HepG2 (cell line): ENCODE results near the gene PIM1. TPM values are rescaled to one million over a fixed set of nuclear protein-coding genes. Genes with fewer than 3 reads are reported as not detected.

Experiments
- AHR ChIP-seq: IDR thresholded peaks from 2 replicates; pipeline ENCODE4 v1.6.1; 2018; ENCODE audit warnings: missing genetic modification reagents, missing compliant biosample characterization
- CCAR2 ChIP-seq: fragments of 200-400 bp; formaldehyde crosslinking; optimal IDR thresholded peaks from 2 replicates; pipeline ENCODE3; 2018; ENCODE audit warnings: low read depth, mild to moderate bottlenecking, low read length, moderate library complexity
- CHD2 ChIP-seq: IDR thresholded peaks from 2 replicates; pipeline ENCODE4 v1.6.1; 2011; ENCODE audit warnings: low read depth, low read length, improper control_type of control experiment
- HIVEP1 ChIP-seq: sonication (generic); formaldehyde crosslinking; IDR thresholded peaks from 2 replicates; pipeline ENCODE4 v1.4.0; 2020; ENCODE audit warnings: mild to moderate bottlenecking, missing genetic modification reagents
- IRF2 ChIP-seq: IDR thresholded peaks from 2 replicates; pipeline ENCODE4 v1.6.1; 2018; ENCODE audit warnings: missing genetic modification reagents, missing compliant biosample characterization
- THYN1 ChIP-seq: sonication (generic); formaldehyde crosslinking; IDR thresholded peaks from 2 replicates; pipeline ENCODE4 v1.8.1; 2023; ENCODE audit warnings: low read depth, mild to moderate bottlenecking, moderate library complexity, missing genetic modification reagents, borderline replicate concordance
- TP53 ChIP-seq: sonication (generic); formaldehyde crosslinking; conservative IDR thresholded peaks from 2 replicates; pipeline ENCODE4 v1.4.0; 2020; ENCODE audit warnings: missing genetic modification reagents
- ZNF225 ChIP-seq: sonication (generic); formaldehyde crosslinking; IDR thresholded peaks from 2 replicates; pipeline ENCODE4 v1.4.0; 2020; ENCODE audit warnings: mild to moderate bottlenecking, missing genetic modification reagents
- ZNF329 ChIP-seq: sonication (generic); formaldehyde crosslinking; IDR thresholded peaks from 2 replicates; pipeline ENCODE4 v1.9.0; 2021; ENCODE audit warnings: low read depth, mild to moderate bottlenecking, missing genetic modification reagents
- ZNF850 ChIP-seq: sonication (generic); formaldehyde crosslinking; conservative IDR thresholded peaks from 2 replicates; pipeline ENCODE4 v1.9.0; 2021; ENCODE audit warnings: mild to moderate bottlenecking, missing genetic modification reagents
- polyA plus RNA-seq, 8 experiments: library from polyadenylated mRNA; depleted of rRNA in 3 of 8; stranded (reverse) in 7 of 8; unstranded in 1 of 8; fragments of >200 nt; fragmentation: Illumina TruSeq in 4 of 8; extraction: Trizol in 4 of 8; gene quantifications; 2 replicates each; pipeline versions ENCODE4 v1.2.1 to v1.2.3, GENCODE V29; 2011 to 2016; ENCODE audit warnings: low read depth in 4 of 8, missing spikeins in 1 of 8, mixed read lengths in 1 of 8; ENCODE audit not compliant: insufficient read depth in 1 of 8
- total RNA-seq, 5 experiments: library from RNA; depleted of rRNA; stranded (reverse); fragments of >200 nt; fragmentation: Illumina TruSeq; extraction: Trizol; gene quantifications; 2 replicates each; pipeline ENCODE4 v1.2.3, GENCODE V29; 2016; ENCODE audit warnings: low read depth in 1 of 5
- TF ChIP-seq, protein P1 (sequence below): sonication (generic); formaldehyde crosslinking; IDR thresholded peaks from 2 replicates; pipeline ENCODE4 v1.8.0; 2022; ENCODE audit warnings: missing genetic modification reagents, mild to moderate bottlenecking, inconsistent platforms, borderline replicate concordance
- TF ChIP-seq, protein P2 (sequence below): sonication (generic); formaldehyde crosslinking; conservative IDR thresholded peaks from 2 replicates; pipeline ENCODE4 v1.8.0; 2022; ENCODE audit warnings: low read depth, missing genetic modification reagents
- TF ChIP-seq, protein P3 (sequence below): sonication (generic); formaldehyde crosslinking; IDR thresholded peaks from 2 replicates; pipeline ENCODE4 v1.5.0; 2020; ENCODE audit warnings: mild to moderate bottlenecking, missing genetic modification reagents
- TF ChIP-seq, protein P4 (sequence below): sonication (generic); formaldehyde crosslinking; IDR thresholded peaks from 2 replicates; pipeline ENCODE4 v1.8.1; 2023; ENCODE audit warnings: mild to moderate bottlenecking, missing genetic modification reagents, borderline replicate concordance
- TF ChIP-seq, protein P5 (sequence below): sonication (generic); formaldehyde crosslinking; IDR thresholded peaks from 2 replicates; pipeline ENCODE4 v1.4.0; 2020; ENCODE audit warnings: mild to moderate bottlenecking, missing genetic modification reagents, borderline replicate concordance
- TF ChIP-seq, protein P6 (sequence below): sonication (generic); formaldehyde crosslinking; IDR thresholded peaks from 2 replicates; pipeline ENCODE4 v1.9.0; 2021; ENCODE audit warnings: missing genetic modification reagents, mild to moderate bottlenecking, borderline replicate concordance

PIM1 gene
- total and polyA plus RNA-seq, 2 of the 13 experiments (the other 11 are each of a cell fraction or from before 2014, with no cell fraction given): 29.4 to 117 TPM

DNA sequence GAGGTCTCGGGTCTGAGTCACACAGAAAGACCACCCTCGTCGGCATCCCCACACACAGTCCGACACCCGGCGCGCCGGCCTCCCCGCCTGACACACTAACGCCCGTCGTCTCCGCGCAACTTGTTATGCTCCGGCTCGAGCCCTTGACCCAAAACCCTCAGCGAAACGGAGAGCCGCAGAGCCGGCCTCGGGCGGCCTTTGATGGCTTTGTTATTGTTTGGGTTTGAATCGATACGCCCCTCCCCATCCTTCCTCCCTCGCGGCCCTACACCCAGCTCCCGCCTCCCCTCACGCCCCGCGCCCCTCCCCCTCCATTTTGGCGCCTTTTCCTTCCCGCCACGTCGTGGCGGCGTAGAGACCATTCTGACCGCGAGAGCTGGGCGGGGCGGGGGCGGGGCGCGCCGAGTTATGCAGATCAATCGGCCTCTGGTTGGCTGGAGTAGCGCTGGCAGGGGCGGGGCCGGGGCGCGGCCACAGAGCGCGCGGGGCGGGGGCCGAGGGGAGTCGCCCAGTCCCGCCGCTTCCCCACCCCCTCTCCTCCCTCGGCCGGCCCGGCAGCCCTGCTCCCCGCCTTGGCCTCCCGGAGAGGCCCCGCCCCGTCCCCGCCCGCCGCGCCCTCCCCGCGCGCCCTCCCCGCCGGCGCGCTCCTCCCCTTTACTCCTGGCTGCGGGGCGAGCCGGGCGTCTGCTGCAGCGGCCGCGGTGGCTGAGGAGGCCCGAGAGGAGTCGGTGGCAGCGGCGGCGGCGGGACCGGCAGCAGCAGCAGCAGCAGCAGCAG lies at the start of gene PIM1 (continued):
- TF ChIP-seq, protein P1, sequence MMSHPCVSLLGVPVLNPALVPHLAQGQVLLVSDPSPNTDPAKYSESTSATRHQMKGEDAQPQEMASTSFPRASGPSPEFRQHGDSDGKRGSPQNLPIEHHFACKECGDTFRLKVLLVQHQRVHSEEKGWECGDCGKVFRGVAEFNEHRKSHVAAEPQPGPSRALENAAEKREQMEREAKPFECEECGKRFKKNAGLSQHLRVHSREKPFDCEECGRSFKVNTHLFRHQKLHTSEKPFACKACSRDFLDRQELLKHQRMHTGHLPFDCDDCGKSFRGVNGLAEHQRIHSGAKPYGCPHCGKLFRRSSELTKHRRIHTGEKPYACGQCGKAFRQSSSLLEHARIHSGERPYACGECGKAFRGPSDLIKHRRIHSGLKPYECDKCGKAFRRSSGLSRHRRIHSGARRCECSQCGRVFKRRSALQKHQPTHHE (CRISPR knock-in tag): peak; percentile 80
- TF ChIP-seq HIVEP1: no peak; the same call in none of the 2 replicates
- peak; percentile 84 for TF ChIP-seq CHD2
- TF ChIP-seq, protein P2, sequence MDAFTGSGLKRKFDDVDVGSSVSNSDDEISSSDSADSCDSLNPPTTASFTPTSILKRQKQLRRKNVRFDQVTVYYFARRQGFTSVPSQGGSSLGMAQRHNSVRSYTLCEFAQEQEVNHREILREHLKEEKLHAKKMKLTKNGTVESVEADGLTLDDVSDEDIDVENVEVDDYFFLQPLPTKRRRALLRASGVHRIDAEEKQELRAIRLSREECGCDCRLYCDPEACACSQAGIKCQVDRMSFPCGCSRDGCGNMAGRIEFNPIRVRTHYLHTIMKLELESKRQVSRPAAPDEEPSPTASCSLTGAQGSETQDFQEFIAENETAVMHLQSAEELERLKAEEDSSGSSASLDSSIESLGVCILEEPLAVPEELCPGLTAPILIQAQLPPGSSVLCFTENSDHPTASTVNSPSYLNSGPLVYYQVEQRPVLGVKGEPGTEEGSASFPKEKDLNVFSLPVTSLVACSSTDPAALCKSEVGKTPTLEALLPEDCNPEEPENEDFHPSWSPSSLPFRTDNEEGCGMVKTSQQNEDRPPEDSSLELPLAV (CRISPR knock-in tag): no peak
- no peak; the same call in none of the 2 replicates for TF ChIP-seq TP53 (CRISPR knock-in tag)
- 0 out of 2 replicates have a peak, but pooled peaks have one; percentile 37 for TF ChIP-seq ZNF329 (CRISPR knock-in tag)
- TF ChIP-seq, protein P3, sequence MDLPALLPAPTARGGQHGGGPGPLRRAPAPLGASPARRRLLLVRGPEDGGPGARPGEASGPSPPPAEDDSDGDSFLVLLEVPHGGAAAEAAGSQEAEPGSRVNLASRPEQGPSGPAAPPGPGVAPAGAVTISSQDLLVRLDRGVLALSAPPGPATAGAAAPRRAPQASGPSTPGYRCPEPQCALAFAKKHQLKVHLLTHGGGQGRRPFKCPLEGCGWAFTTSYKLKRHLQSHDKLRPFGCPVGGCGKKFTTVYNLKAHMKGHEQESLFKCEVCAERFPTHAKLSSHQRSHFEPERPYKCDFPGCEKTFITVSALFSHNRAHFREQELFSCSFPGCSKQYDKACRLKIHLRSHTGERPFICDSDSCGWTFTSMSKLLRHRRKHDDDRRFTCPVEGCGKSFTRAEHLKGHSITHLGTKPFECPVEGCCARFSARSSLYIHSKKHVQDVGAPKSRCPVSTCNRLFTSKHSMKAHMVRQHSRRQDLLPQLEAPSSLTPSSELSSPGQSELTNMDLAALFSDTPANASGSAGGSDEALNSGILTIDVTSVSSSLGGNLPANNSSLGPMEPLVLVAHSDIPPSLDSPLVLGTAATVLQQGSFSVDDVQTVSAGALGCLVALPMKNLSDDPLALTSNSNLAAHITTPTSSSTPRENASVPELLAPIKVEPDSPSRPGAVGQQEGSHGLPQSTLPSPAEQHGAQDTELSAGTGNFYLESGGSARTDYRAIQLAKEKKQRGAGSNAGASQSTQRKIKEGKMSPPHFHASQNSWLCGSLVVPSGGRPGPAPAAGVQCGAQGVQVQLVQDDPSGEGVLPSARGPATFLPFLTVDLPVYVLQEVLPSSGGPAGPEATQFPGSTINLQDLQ (CRISPR knock-in tag): no peak
- no peak for TF ChIP-seq THYN1 (CRISPR knock-in tag)
- TF ChIP-seq ZNF225 (CRISPR knock-in tag): no peak
- TF ChIP-seq, protein P4, sequence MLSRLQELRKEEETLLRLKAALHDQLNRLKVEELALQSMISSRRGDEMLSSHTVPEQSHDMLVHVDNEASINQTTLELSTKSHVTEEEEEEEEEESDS (CRISPR knock-in tag): no peak
- TF ChIP-seq AHR (CRISPR knock-in tag): no peak
- TF ChIP-seq, protein P5, sequence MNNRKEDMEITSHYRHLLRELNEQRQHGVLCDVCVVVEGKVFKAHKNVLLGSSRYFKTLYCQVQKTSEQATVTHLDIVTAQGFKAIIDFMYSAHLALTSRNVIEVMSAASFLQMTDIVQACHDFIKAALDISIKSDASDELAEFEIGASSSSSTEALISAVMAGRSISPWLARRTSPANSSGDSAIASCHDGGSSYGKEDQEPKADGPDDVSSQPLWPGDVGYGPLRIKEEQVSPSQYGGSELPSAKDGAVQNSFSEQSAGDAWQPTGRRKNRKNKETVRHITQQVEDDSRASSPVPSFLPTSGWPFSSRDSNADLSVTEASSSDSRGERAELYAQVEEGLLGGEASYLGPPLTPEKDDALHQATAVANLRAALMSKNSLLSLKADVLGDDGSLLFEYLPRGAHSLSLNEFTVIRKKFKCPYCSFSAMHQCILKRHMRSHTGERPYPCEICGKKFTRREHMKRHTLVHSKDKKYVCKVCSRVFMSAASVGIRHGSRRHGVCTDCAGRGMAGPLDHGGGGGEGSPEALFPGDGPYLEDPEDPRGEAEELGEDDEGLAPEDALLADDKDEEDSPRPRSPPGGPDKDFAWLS (CRISPR knock-in tag): no peak
- TF ChIP-seq, protein P6, sequence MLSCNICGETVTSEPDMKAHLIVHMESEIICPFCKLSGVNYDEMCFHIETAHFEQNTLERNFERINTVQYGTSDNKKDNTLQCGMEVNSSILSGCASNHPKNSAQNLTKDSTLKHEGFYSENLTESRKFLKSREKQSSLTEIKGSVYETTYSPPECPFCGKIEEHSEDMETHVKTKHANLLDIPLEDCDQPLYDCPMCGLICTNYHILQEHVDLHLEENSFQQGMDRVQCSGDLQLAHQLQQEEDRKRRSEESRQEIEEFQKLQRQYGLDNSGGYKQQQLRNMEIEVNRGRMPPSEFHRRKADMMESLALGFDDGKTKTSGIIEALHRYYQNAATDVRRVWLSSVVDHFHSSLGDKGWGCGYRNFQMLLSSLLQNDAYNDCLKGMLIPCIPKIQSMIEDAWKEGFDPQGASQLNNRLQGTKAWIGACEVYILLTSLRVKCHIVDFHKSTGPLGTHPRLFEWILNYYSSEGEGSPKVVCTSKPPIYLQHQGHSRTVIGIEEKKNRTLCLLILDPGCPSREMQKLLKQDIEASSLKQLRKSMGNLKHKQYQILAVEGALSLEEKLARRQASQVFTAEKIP (CRISPR knock-in tag): no peak
- no peak for TF ChIP-seq CCAR2
- TF ChIP-seq IRF2 (CRISPR knock-in tag): peak; percentile 66; the same call in 1 of the 2 replicates
- TF ChIP-seq ZNF850 (CRISPR knock-in tag): no peak
